CD8-positive, alpha-beta memory T cell (primary cell): ENCODE results near the gene STK26. TPM values are rescaled to one million over a fixed set of nuclear protein-coding genes. Genes with fewer than 3 reads are reported as not detected.

Experiments
- CTCF ChIA-PET: fragments of 350-600 bp; sonication (Branson Sonifier 250); formaldehyde crosslinking; loops from one replicate; lab custom pipeline; 2021; ENCODE audit warnings: antibody characterized with exemption; lab: Charles Lee
- POLR2A ChIA-PET: fragments of 350-600 bp; sonication (Branson Sonifier 250); formaldehyde crosslinking; loops from one replicate; lab custom pipeline; 2021; ENCODE audit warnings: antibody characterized with exemption; lab: Charles Lee
- DNase-seq, 5 donors: peaks; one replicate each; pipeline versions ENCODE4 v3.0.0 to v3.0.0-alpha.2; 2020 to 2022; ENCODE audit warnings: mixed read lengths in 1 of 5
- H3K27ac ChIP-seq: one replicate; pipeline ENCODE4 v1.7.0; 2013; ENCODE audit warnings: low read depth, mild to moderate bottlenecking, low read length, moderate library complexity
- H3K27me3 ChIP-seq: 2 replicates; pipeline ENCODE4 v1.7.0; 2013; ENCODE audit warnings: low read length, mild to moderate bottlenecking; ENCODE audit not compliant: insufficient read depth, poor library complexity, severe bottlenecking
- H3K36me3 ChIP-seq: 2 replicates; pipeline ENCODE4 v1.7.0; 2013; ENCODE audit warnings: mild to moderate bottlenecking, low read length, moderate library complexity; ENCODE audit not compliant: insufficient read depth
- H3K4me1 ChIP-seq: 2 replicates; pipeline ENCODE4 v1.7.0; 2013; ENCODE audit warnings: mild to moderate bottlenecking, low read length, moderate library complexity; ENCODE audit not compliant: insufficient read depth
- H3K4me3 ChIP-seq: 2 replicates; pipeline ENCODE4 v1.7.0; 2013; ENCODE audit warnings: mild to moderate bottlenecking, low read length
- H3K9me3 ChIP-seq: 2 replicates; pipeline ENCODE4 v1.7.0; 2013; ENCODE audit warnings: mild to moderate bottlenecking, low read length
- H3K27ac Mint-ChIP-seq, 8 donors: one replicate each; pipeline ENCODE4 v1.8.0; 2020 to 2021; ENCODE audit warnings: mixed read lengths in 8 of 8, mild to moderate bottlenecking in 6 of 8, inconsistent platforms in 3 of 8, moderate library complexity in 3 of 8
- H3K27me3 Mint-ChIP-seq, 2 donors: one replicate each; pipeline ENCODE4 v1.8.0; 2020 to 2021; ENCODE audit warnings: mixed read lengths in 2 of 2, mild to moderate bottlenecking in 1 of 2, moderate library complexity in 1 of 2
- H3K36me3 Mint-ChIP-seq, 3 donors: one replicate each; pipeline ENCODE4 v1.8.0; 2020 to 2021; ENCODE audit warnings: mixed read lengths in 3 of 3, inconsistent platforms in 1 of 3, mild to moderate bottlenecking in 1 of 3
- H3K4me1 Mint-ChIP-seq, 3 donors: one replicate each; pipeline ENCODE4 v1.8.0; 2020 to 2021; ENCODE audit warnings: mixed read lengths in 3 of 3, inconsistent platforms in 1 of 3, mild to moderate bottlenecking in 1 of 3
- H3K4me3 Mint-ChIP-seq, 7 donors: one replicate each; pipeline ENCODE4 v1.8.0; 2020 to 2021; ENCODE audit warnings: mixed read lengths in 7 of 7, mild to moderate bottlenecking in 6 of 7, moderate library complexity in 4 of 7, inconsistent platforms in 2 of 7
- H3K9me3 Mint-ChIP-seq, 5 donors: one replicate each; pipeline ENCODE4 v1.8.0; 2020 to 2022; ENCODE audit warnings: mixed read lengths in 5 of 5, mild to moderate bottlenecking in 3 of 5, moderate library complexity in 2 of 5, inconsistent platforms in 1 of 5
- polyA plus RNA-seq: library from polyadenylated mRNA; unstranded; fragments of 300-500 nt; fragmentation: Illumina TruSeq; gene quantifications from one replicate; pipeline ENCODE4 v1.2.3, GENCODE V29; 2021
- total RNA-seq, 2 experiments: library from RNA; stranded (reverse); gene quantifications; one replicate each; pipeline ENCODE4 v1.2.3, GENCODE V29; 2021

STK26 gene
- total and polyA plus RNA-seq, 3 experiments from 2014 or later = 52.0 to 52.5 (median 52.4) TPM

GRCh38 chrX:132077912-132078311 lies 54.8 kb downstream of the STK26 start:
- no peak overlapping the region for H3K27ac ChIP-seq
- Mint-ChIP-seq H3K4me1 (no peaks in the 10 kb centered on the region), H3K27me3 (peaks cover 0 to 6% of the 10 kb centered on the region in 2 donors), H3K9me3 (no peaks in the 10 kb centered on the region), H3K36me3 (peaks cover 0 to 20% (median 7%) of the 10 kb centered on the region in 3 donors), H3K4me3 (no peak overlapping the region), H3K27ac (no peak overlapping the region)
- CTCF ChIA-PET = no interaction called here
- no peak overlapping the region for H3K4me3 ChIP-seq
- no peaks in the 10 kb centered on the region for H3K36me3 ChIP-seq
- POLR2A ChIA-PET = no interaction called here
- H3K4me1 ChIP-seq = no peaks in the 10 kb centered on the region
- no peaks in the 10 kb centered on the region for H3K9me3 ChIP-seq
- no peak for DNase-seq
- no peaks in the 10 kb centered on the region for H3K27me3 ChIP-seq

- no peak overlapping the region for H3K27ac ChIP-seq
- no peaks in the 10 kb centered on the region for H3K9me3 Mint-ChIP-seq
Measured at GRCh38 chrX:132085786-132086185, 62.7 kb downstream of the STK26 start.

GRCh38 chrX:132086672-132087071 lies 63.6 kb downstream of the STK26 start:
- Mint-ChIP-seq H3K4me1 (peaks cover 7 to 10% (median 9%) of the 10 kb centered on the region in 3 donors), H3K27me3 (peaks cover 3 to 24% of the 10 kb centered on the region in 2 donors), H3K27ac (no peak overlapping the region), H3K36me3 (no peaks in the 10 kb centered on the region), H3K9me3 (no peaks in the 10 kb centered on the region), H3K4me3 (no peak overlapping the region)
- ChIA-PET POLR2A (no interaction called here), CTCF (no interaction called here)
- Histone ChIP-seq H3K9me3 (no peaks in the 10 kb centered on the region), H3K36me3 (no peaks in the 10 kb centered on the region), H3K27me3 (no peaks in the 10 kb centered on the region), H3K27ac (no peak overlapping the region), H3K4me1 (no peaks in the 10 kb centered on the region), H3K4me3 (no peak overlapping the region)
- DNase-seq = no peak

More at GRCh38 chrX:132085786-132086185, 62.7 kb downstream of the STK26 start:
- Mint-ChIP-seq H3K27ac (no peak overlapping the region), H3K4me3 (no peak overlapping the region), H3K27me3 (peaks cover 3 to 21% of the 10 kb centered on the region in 2 donors), H3K36me3 (no peaks in the 10 kb centered on the region), H3K4me1 (peaks cover 2 to 7% (median 6%) of the 10 kb centered on the region in 3 donors)
- Histone ChIP-seq H3K27me3 (no peaks in the 10 kb centered on the region), H3K4me1 (no peaks in the 10 kb centered on the region), H3K9me3 (no peaks in the 10 kb centered on the region), H3K36me3 (no peaks in the 10 kb centered on the region), H3K4me3 (no peak overlapping the region)
- POLR2A ChIA-PET = no interaction called here
- CTCF ChIA-PET = no interaction called here
- no peak for DNase-seq

- Histone ChIP-seq H3K27me3 (no peaks in the 10 kb centered on the region), H3K27ac (no peak overlapping the region), H3K9me3 (no peaks in the 10 kb centered on the region), H3K4me1 (no peaks in the 10 kb centered on the region), H3K4me3 (no peak overlapping the region), H3K36me3 (no peaks in the 10 kb centered on the region)
- no peak for DNase-seq
- ChIA-PET POLR2A (no interaction called here), CTCF (no interaction called here)
- Mint-ChIP-seq H3K9me3 (no peaks in the 10 kb centered on the region), H3K4me3 (no peak overlapping the region), H3K27me3 (peaks cover 2 to 18% of the 10 kb centered on the region in 2 donors), H3K36me3 (no peaks in the 10 kb centered on the region), H3K4me1 (peaks cover 7 to 12% (median 10%) of the 10 kb centered on the region in 3 donors), H3K27ac (no peak overlapping the region)
Measured at GRCh38 chrX:132088864-132089263, 65.8 kb downstream of the STK26 start.

GRCh38 chrX:132090403-132091159 lies 67.5 kb downstream of the STK26 start:
- Mint-ChIP-seq H3K9me3 (no peaks in the 10 kb centered on the region), H3K4me3 (no peak overlapping the region), H3K4me1 (peaks cover 7 to 12% (median 10%) of the 10 kb centered on the region in 3 donors), H3K27me3 (peaks cover 0 to 9% of the 10 kb centered on the region in 2 donors), H3K27ac (no peak overlapping the region), H3K36me3 (no peaks in the 10 kb centered on the region)
- no peak overlapping the region for H3K4me3 ChIP-seq
- no peaks in the 10 kb centered on the region for H3K4me1 ChIP-seq
- no peaks in the 10 kb centered on the region for H3K27me3 ChIP-seq
- no peak overlapping the region for H3K27ac ChIP-seq
- ChIA-PET CTCF (interaction anchor here (2.4 kb wide), 1 partner anchor 129 kb away, joined by 20 read pairs; the partner anchor contains the start of gene RAP2C), POLR2A (no interaction called here)
- H3K9me3 ChIP-seq = no peaks in the 10 kb centered on the region
- H3K36me3 ChIP-seq = no peaks in the 10 kb centered on the region
- DNase-seq = no peak

- H3K27ac Mint-ChIP-seq = no peak overlapping the region
- DNase-seq = peak; percentile 8 to 56 (median 30)
- POLR2A ChIA-PET = no interaction called here
- Histone ChIP-seq H3K27ac (no peak overlapping the region), H3K4me3 (no peak overlapping the region), H3K36me3 (no peaks in the 10 kb centered on the region), H3K9me3 (no peaks in the 10 kb centered on the region), H3K27me3 (no peaks in the 10 kb centered on the region), H3K4me1 (no peaks in the 10 kb centered on the region)
- H3K4me1 Mint-ChIP-seq = peaks cover 7 to 12% (median 10%) of the 10 kb centered on the region in 3 donors
- no peaks in the 10 kb centered on the region for H3K36me3 Mint-ChIP-seq
- CTCF ChIA-PET = interaction anchor here (0.8 to 2.4 kb wide), 10 partner anchors 10 to 539 kb away, joined by 3 to 20 read pairs (median 4); partner anchors contain the start of gene RAP2C
- H3K27me3 Mint-ChIP-seq = peaks cover 0 to 13% of the 10 kb centered on the region in 2 donors
- H3K4me3 Mint-ChIP-seq = no peak overlapping the region
- H3K9me3 Mint-ChIP-seq = no peaks in the 10 kb centered on the region
Measured at GRCh38 chrX:132092439-132093065, 69.5 kb downstream of the STK26 start.

- Histone ChIP-seq H3K27ac (no peak overlapping the region), H3K4me1 (no peaks in the 10 kb centered on the region), H3K4me3 (no peak overlapping the region), H3K36me3 (no peaks in the 10 kb centered on the region), H3K9me3 (no peaks in the 10 kb centered on the region), H3K27me3 (no peaks in the 10 kb centered on the region)
- peaks cover 7 to 12% (median 10%) of the 10 kb centered on the region in 3 donors for H3K4me1 Mint-ChIP-seq
- DNase-seq = no peak
- ChIA-PET CTCF (interaction anchor here (1.1 to 1.5 kb wide), 4 partner anchors 22 to 538 kb away, joined by 3 to 5 read pairs (median 4); no protein-coding TSS in a partner anchor), POLR2A (no interaction called here)
- H3K27ac Mint-ChIP-seq = no peak overlapping the region
- H3K4me3 Mint-ChIP-seq = no peak overlapping the region
- no peaks in the 10 kb centered on the region for H3K9me3 Mint-ChIP-seq
- H3K27me3 Mint-ChIP-seq = peaks cover 0 to 12% of the 10 kb centered on the region in 2 donors
- H3K36me3 Mint-ChIP-seq = no peaks in the 10 kb centered on the region
Measured at GRCh38 chrX:132093239-132093860, 70.2 kb downstream of the STK26 start.

GRCh38 chrX:132094164-132094563 lies 71.1 kb downstream of the STK26 start:
- Histone ChIP-seq H3K4me1 (no peaks in the 10 kb centered on the region), H3K27me3 (no peaks in the 10 kb centered on the region), H3K9me3 (no peaks in the 10 kb centered on the region), H3K27ac (no peak overlapping the region), H3K4me3 (no peak overlapping the region), H3K36me3 (no peaks in the 10 kb centered on the region)
- ChIA-PET POLR2A (no interaction called here), CTCF (no interaction called here)
- H3K36me3 Mint-ChIP-seq = no peaks in the 10 kb centered on the region
- peak overlapping the region in 1 of 8 donors; percentile 59 for H3K27ac Mint-ChIP-seq
- H3K4me1 Mint-ChIP-seq = peaks cover 7 to 12% (median 10%) of the 10 kb centered on the region in 3 donors
- H3K4me3 Mint-ChIP-seq = no peak overlapping the region
- no peaks in the 10 kb centered on the region for H3K9me3 Mint-ChIP-seq
- peaks cover 0 to 12% of the 10 kb centered on the region in 2 donors for H3K27me3 Mint-ChIP-seq
- DNase-seq = no peak
